Ovary (tissue), 9 donors: ENCODE results near the gene RNF217. TPM values are rescaled to one million over a fixed set of nuclear protein-coding genes. Genes with fewer than 3 reads are reported as not detected.

ENCODE experiments used
- DNase-seq, 5 donors: peaks; one replicate each; pipeline ENCODE4 v3.0.0-alpha.2; 2019 to 2020
- H3K27ac ChIP-seq, 2 donors: fragments of 200-600 bp; one replicate each; pipeline versions ENCODE4 v1.5.1 to v1.8.0; 2019 to 2022
- H3K27me3 ChIP-seq: fragments of 200-600 bp; one replicate; pipeline ENCODE4 v1.8.0; 2022
- H3K36me3 ChIP-seq: fragments of 200-600 bp; sonication (generic); one replicate; pipeline ENCODE4 v1.5.1; 2019
- H3K4me1 ChIP-seq: one replicate; pipeline ENCODE4 v1.8.1; 2013; ENCODE audit warnings: mild to moderate bottlenecking, moderate library complexity; ENCODE audit not compliant: insufficient read depth
- H3K4me3 ChIP-seq: fragments of 200-600 bp; sonication (generic); one replicate; pipeline ENCODE4 v1.5.1; 2017
- H3K9me3 ChIP-seq, 2 donors: fragments of 200-600 bp in 1 of 2; sonication (generic) in 1 of 2; one replicate each; pipeline versions ENCODE4 v1.5.1 to v1.8.1; 2013 to 2019; ENCODE audit warnings: mild to moderate bottlenecking in 1 of 2, moderate library complexity in 1 of 2
- EP300 ChIP-seq: sonication (generic); formaldehyde crosslinking; IDR thresholded peaks from one replicate; pipeline ENCODE4 v1.6.1; 2017; ENCODE audit warnings: antibody characterized with exemption
- POLR2A ChIP-seq: fragments of 450-650 bp; IDR thresholded peaks from one replicate; pipeline ENCODE4 v1.6.1; 2017; ENCODE audit warnings: antibody characterized with exemption, mild to moderate bottlenecking, moderate library complexity
- WGBS, 3 donors: extraction: QIAGEN DNeasy Blood & Tissue Kit in 1 of 3; methylation state at CpG; one replicate each; pipeline versions ENCODE4 v1.1.5 to v1.1.7; 2013 to 2017; 5-methylcytosine and 5-hydroxymethylcytosine counted together
- intact Hi-C, 4 donors: fragments of 100-400 bp; cut with DNase I; formaldehyde crosslinking; loops; one replicate each; pipeline versions ENCODE4 v1.11.0 to v1.15.1; 2022 to 2023
- polyA plus RNA-seq, 2 donors: library from polyadenylated mRNA; stranded (reverse); fragments of 200-250 nt in 1 of 2; fragments of 350-450 nt in 1 of 2; fragmentation: Illumina TruSeq in 1 of 2; extraction: RNeasy Lipid Tissue Mini Kit (QIAGEN cat#74804) in 1 of 2; gene quantifications; one replicate each; pipeline ENCODE4 v1.2.3, GENCODE V29; 2013 to 2014
- total RNA-seq, 7 donors: library from RNA; depleted of rRNA in 2 of 7; stranded (reverse); fragments of >200 nt in 2 of 7; fragmentation: NEBNext Ultra II Directional in 3 of 7; extraction: Animal tissue kit (Norgen Biotek cat#: 25700) in 3 of 7; gene quantifications; one replicate each; pipeline versions ENCODE4 v1.1.0 to v1.2.4, GENCODE V29; 2016 to 2023
- TF ChIP-seq, protein P1 (sequence below), 3 donors: fragments of 450-650 bp in 2 of 3; fragments of 200-600 bp in 1 of 3; IDR thresholded peaks; one replicate each; pipeline versions ENCODE4 v1.5.1 to v1.8.0; 2016 to 2022; ENCODE audit warnings: antibody characterized with exemption in 3 of 3, mild to moderate bottlenecking in 1 of 3
- donor health status: DM: no; HTN: no; CAD: no; lungs with moderate emphysema.
- donor health status: DM: no; HTN: no; CAD: no.
- donor health status: Bipolar disorder and iron deficiency.
- donor health status: DM: yes; HTN: yes; CAD: no.
- donor health status: DM: no; HTN: no; CAD: no.
- donor health status: DM: yes; HTN: yes; CAD: no.

RNF217 gene
- total and polyA plus RNA-seq, 9 donors = 5.8 to 40.4 (median 33.6) TPM

DNA sequence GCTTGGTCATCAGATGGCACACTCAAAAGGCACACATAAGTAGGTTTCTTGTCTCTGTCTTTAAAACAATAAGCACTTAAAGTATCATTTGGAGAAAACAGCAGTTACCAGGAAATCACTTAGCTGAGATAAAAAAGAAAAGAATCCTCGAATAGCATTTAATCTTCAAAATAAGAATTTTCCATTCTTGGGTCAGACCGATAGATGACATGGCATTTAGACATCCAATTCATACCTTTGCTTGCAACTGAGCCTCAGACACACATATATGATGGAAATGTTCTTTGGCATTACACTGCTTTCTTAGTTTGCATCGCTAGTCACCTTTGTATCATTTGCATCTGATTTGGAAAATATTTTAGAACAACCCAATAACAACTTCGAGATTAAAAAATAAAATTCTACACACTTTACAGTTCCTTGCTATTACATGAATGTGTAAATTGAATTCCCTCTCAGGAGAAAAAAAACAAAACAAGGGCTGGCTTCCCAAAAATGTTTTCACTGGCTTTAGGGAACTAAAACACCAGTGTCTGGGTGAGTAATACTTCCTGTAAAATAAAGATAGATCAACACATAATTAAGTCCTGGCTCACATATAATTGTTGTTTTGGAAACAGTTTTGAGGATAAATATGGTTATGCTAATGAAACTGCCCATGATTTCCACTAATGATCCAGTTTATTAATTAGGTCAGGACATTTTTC lies 1.3 kb upstream of the RNF217 start:
- no peaks in the 10 kb centered on the region for H3K27me3 ChIP-seq
- TF ChIP-seq, protein P1, sequence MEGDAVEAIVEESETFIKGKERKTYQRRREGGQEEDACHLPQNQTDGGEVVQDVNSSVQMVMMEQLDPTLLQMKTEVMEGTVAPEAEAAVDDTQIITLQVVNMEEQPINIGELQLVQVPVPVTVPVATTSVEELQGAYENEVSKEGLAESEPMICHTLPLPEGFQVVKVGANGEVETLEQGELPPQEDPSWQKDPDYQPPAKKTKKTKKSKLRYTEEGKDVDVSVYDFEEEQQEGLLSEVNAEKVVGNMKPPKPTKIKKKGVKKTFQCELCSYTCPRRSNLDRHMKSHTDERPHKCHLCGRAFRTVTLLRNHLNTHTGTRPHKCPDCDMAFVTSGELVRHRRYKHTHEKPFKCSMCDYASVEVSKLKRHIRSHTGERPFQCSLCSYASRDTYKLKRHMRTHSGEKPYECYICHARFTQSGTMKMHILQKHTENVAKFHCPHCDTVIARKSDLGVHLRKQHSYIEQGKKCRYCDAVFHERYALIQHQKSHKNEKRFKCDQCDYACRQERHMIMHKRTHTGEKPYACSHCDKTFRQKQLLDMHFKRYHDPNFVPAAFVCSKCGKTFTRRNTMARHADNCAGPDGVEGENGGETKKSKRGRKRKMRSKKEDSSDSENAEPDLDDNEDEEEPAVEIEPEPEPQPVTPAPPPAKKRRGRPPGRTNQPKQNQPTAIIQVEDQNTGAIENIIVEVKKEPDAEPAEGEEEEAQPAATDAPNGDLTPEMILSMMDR (IDR thresholded peaks at IDR 0.05) = no peak
- TF ChIP-seq POLR2A (no peak), EP300 (no peak)
- no peaks in the 10 kb centered on the region for H3K9me3 ChIP-seq
- H3K36me3 ChIP-seq = no peaks in the 10 kb centered on the region
- 27 to 38% (median 34%) methylated on average over 4 of the region's 4 CpGs for WGBS, 3 donors
- intact Hi-C loops = loop anchor here in 2 of 4 donors (10.0 kb wide), 1 partner anchor 134 kb away; no protein-coding TSS in a partner anchor
- DNase-seq = no peak
- peaks cover 4% of the 10 kb centered on the region for H3K4me1 ChIP-seq
- peak overlapping the region; percentile 47 for H3K4me3 ChIP-seq
- H3K27ac ChIP-seq = peak overlapping the region in 1 of 2 donors; percentile 98

DNA sequence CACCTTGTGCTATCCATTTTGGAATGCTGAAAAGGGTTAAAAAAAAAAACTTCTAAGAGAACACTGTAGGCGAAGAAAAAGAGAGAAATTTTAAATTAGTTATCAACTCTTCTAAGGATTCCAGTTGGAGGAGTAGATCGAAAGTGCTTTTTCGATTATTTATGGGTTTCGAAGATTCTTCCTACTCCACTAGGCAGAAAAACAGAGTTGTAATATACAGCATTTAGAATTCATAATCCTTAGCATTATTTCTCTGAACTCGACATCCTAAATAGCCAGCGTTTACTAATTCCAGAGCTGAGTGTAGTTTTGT lies 817 bp upstream of the RNF217 start:
- Histone ChIP-seq H3K36me3 (no peaks in the 10 kb centered on the region), H3K27ac (peak overlapping the region; percentile 98 to 99), H3K9me3 (no peaks in the 10 kb centered on the region), H3K4me1 (peaks cover 4% of the 10 kb centered on the region), H3K27me3 (no peaks in the 10 kb centered on the region), H3K4me3 (peak overlapping the region; percentile 47)
- intact Hi-C loops = loop anchor here in 2 of 4 donors (10.0 kb wide), 1 partner anchor 133 kb away; no protein-coding TSS in a partner anchor
- TF ChIP-seq POLR2A (no peak), EP300 (no peak)
- TF ChIP-seq, protein P1 (IDR thresholded peaks at IDR 0.05) = no peak
- 1 to 2% (median 1%) methylated on average over 6 of the region's 6 CpGs for WGBS, 3 donors
- DNase-seq = no peak

DNA sequence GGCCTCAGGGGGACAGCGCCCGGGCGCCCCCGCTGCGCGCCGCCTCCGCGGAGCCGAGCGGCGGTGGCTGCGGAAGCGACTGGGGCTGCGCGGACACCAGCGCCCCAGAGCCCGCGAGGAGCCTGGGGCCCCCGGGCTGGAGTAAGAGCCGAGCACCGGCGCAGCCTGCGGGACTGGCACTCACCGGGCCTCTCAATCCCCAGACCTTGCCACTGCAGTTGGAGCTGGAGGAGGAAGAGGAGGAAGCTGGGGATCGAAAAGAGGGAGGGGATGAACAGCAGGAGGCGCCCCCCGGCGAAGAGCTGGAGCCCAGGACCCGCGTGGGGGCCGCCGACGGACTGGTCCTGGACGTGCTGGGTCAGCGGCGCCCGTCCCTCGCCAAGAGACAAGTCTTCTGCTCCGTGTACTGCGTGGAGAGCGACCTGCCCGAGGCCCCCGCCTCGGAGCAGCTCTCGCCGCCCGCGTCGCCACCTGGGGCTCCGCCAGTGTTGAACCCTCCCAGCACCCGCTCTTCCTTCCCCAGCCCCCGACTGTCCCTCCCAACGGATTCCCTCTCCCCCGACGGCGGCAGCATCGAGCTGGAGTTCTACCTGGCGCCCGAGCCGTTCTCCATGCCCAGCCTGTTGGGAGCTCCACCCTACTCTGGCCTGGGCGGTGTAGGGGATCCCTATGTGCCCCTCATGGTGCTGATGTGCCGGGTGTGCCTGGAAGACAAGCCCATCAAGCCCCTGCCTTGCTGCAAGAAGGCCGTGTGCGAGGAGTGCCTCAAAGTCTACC lies 590 bp downstream of the RNF217 start:
- TF ChIP-seq EP300 = no peak
- TF ChIP-seq, protein P1 (IDR thresholded peaks at IDR 0.05) = no peak
- no peak for TF ChIP-seq POLR2A
- no peaks in the 10 kb centered on the region for H3K27me3 ChIP-seq
- no peaks in the 10 kb centered on the region for H3K9me3 ChIP-seq
- peak overlapping the region; percentile 98 to 99 for H3K27ac ChIP-seq
- 0 to 3% (median 1%) methylated on average over 22 to 65 of the region's 65 CpGs for WGBS, 3 donors
- peaks cover 4% of the 10 kb centered on the region for H3K4me1 ChIP-seq
- H3K4me3 ChIP-seq = peak overlapping the region; percentile 47
- peak; percentile 47 to 72 (median 64) for DNase-seq
- intact Hi-C loops = loop anchor here in 2 of 4 donors (10.0 kb wide), 1 partner anchor 132 kb away; no protein-coding TSS in a partner anchor
- no peaks in the 10 kb centered on the region for H3K36me3 ChIP-seq

DNA sequence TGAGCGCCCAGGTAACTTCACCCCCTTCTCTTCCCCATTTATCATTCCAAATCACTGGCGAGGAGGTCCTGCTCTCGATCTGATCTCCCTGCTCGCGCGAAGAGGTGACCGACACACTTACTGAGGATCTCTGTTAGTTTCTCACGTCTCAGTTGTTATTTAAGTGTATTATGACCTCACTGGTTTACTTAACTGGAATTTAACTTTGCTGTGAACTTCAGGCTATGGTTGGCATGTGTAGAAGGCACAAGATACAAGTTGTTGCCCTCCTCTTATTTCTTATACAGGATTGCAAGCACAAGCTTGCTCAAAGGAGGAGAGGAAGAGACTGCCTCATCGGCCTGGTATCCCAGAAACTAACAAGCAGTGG lies 1.2 kb downstream of the RNF217 start:
- H3K27ac ChIP-seq = peak overlapping the region; percentile 98 to 99
- peak overlapping the region; percentile 47 for H3K4me3 ChIP-seq
- peaks cover 5% of the 10 kb centered on the region for H3K4me1 ChIP-seq
- 3 to 5% (median 3%) methylated on average over 9 of the region's 9 CpGs for WGBS, 3 donors
- no peaks in the 10 kb centered on the region for H3K36me3 ChIP-seq
- no peaks in the 10 kb centered on the region for H3K9me3 ChIP-seq
- no peaks in the 10 kb centered on the region for H3K27me3 ChIP-seq
- TF ChIP-seq, protein P1 (IDR thresholded peaks at IDR 0.05) = no peak
- TF ChIP-seq POLR2A (no peak), EP300 (no peak)
- DNase-seq = no peak
- intact Hi-C loops = loop anchor here in 2 of 4 donors (10.0 kb wide), 1 partner anchor 131 kb away; no protein-coding TSS in a partner anchor
